Stimulated activated CD8-positive, alpha-beta memory T cell treated with anti-CD3 and anti-CD28 coated beads, Interleukin-12 subunit alpha, Interleukin-12 subunit beta, amount 100 ng/mL, for 24 hours (primary cell): ENCODE data around the gene REG3G.

Source experiments
- DNase-seq: peaks from one replicate; pipeline ENCODE4 v3.0.0-alpha.2; 2020; ENCODE audit errors: extremely low read depth

Gene REG3G

DNA sequence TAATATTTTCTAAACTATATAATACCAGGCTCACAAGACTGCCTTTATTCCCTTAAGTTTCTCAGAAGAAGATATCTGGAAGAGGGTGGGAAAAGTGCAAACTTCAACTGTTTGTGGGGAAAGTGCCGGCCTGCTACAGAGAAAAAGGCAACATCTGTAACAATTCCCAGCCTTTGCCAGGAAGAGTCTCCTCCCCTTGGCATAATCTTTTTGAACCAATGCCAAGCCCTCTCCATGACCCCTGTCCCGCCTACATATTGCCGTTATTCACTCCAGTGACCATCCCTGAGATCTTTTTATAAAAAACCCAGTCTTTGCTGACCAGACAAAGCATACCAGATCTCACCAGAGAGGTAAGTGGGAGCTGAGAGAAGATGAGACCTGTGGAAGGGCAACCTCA lies at the start of gene REG3G:
Gene REG3G, plus strand, starts transcription at position 282 of the 400 bp plus-strand sequence. CDS start 392 bp downstream, outside the sequence.
- DNase-seq: no peak

DNA sequence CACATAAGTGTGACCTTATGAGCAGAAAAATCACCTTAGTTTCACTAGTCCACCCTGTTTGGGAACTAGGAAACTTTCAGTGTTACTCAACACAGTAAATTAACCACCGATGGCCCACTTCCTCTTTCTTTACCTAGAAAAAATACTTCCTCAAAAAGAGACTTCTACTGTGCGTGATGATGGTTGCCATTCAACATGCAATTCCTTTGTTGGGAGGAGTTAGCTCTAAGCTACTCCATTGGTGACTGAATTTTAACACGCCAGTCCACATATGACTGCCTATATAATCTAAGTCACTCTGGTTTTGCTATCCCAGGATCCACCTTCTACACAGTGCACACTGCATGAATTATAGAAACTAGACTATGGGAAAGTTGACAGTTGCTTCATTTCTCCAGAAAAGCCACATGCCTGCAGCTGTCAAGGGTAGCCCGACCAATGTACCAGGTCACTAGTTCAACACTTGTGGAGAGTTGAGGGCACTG lies 47.8 kb upstream of the REG3G start:
- DNase-seq: no peak

DNA sequence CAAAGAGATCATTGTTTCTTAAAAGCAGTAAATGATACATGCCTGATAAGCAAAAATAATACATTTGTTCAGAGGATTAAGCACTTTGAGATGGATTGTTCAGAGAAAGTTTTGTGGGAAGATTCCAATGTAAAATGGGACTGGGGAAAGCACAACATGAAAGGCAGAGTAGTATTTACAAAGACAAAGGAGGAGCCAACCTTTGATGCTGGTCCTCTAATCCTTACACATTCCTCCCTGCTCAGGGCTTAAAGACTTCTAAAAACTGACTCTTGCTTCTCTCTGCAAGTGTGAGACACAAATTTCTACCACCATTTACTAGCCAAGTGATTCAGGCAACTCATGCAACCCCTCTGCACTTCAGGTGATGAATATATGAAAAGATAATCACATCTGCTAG lies 47.2 kb upstream of the REG3G start:
- DNase-seq: no peak

DNA sequence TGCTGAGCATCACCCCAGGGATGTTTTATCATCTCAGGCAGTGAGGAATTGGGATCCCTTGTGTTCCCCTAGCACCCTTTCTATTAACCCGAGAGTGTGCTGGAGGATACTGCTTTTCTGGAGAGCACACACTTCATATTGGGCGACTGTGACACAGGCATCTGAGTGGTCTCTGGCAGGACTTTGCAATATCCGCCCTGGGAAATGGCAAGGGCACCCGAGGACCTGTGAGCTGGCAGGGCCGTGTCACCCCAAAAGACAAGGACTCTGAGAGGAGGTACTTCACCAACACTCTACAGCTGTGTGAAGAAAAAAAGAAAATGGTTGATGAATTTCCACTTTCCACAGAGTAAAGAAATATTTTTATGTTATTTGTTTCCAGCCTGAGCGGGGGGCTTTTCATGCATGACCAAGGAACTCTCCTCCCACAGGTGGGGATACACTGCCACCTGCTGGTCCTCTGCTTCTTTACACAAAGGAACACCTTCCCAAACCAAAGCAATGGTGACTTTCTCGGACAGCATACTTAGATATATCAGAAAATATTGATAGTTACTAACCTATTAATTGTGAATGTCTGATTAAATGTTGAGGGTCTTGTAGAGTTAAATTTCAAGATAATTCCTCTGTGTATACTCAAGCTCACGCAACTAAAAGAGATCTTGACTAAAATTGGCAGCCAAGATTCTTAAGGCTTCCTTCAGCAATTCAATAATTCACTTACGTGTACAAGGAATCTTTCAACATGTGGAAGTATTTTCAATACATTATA lies 45.9 kb upstream of the REG3G start:
- DNase-seq: no peak

DNA sequence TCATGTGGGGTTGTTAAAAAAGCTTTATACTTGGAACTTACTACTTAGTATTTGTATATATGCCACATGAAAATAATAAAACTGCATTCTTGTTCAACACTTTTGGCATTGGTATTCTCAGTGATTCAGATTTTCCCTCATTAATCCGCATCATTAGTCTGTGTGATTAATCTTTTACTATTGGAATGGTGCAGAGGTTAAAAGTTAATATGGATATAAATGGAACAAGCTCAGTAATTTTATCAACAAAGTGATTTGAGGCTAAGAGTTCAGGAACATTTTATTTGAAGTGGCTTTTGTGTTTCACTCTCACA lies 45.4 kb upstream of the REG3G start:
- DNase-seq: no peak

DNA sequence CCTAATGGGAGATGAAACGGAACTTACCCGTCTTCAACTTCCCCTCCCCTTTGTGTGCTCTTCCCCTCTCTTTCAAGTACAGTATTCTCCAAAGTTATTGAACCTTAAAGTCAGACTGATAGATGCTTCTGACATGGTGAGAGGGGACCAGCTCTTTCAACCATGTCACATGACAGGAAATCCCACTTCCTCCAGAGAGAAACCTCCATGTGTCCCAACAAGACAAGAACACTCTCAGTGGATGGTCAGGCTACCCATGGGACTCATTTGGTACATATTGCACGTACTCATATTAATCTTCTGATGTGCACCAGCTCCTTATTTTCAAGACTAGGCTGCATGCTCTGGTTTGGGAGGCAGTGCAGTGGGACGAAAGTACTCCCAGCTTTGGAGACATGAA lies 44.6 kb upstream of the REG3G start:
- no peak for DNase-seq

DNA sequence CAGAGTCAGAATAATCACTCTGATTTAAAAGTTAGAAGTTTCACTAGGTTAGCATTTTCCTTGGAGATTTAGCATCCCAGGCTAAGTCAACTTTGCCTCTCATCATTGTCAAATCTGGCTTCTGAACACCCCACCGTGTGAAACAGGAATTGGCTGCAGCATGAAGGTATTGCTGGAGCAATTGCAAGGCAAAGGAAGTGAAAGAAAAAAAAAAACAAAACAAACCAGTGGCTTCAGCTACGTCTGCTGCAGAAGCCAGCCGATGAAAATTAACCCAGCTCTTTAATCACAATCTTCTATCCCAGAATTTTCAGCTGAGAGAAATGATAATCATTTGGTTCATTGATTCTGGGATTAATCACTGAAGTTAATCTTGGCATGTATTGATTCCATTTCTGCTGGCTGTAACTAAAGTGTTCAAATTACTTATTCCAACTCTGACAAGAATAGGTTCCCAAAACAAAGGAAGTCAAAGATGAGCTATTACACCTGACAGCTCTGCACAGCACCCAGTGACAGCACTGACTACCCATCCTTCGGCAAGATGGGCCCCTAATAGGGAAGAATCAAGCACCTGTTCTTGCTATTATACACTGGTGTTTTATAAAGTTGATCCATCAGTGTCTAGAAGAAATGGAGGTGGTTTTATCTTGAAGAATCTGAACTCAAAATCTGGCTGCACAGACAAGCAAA lies 42.7 kb upstream of the REG3G start:
- no peak for DNase-seq

DNA sequence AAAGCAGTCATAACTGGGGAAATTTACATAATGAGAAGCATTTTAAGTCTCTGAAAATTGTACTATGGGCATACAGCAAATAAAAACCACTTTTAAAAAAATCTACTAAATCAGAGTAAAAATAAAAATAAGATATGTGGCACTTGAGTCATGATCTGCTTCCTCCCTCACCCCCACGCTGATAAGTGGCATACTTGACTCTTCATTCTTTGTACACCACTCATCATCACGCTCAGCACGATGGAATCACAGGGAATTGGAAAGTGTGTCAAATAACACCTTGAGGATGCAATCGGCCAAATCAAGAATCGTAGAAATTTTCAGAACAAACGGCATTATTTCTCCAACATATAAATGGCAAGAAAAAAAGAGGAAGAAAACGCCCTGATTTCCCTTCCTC lies 41.1 kb upstream of the REG3G start:
- no peak for DNase-seq

DNA sequence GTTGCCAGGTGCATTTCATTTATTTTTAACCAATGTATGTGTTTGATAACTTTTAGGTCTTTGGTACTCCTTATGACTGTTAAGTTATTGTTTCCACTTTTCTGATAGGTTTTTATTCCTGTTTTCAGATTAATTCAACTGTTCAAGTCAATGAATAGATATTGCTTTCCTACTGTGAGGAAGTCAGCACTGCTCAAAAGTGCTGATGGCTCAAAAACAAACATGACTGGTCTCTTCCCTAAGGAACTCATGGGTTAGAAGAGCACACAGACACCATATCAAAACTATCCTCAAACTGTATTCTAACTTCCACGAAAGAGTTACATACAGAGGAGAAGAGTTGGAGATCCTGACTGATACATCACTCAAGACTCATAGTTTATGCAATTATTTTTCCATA lies 39.9 kb upstream of the REG3G start:
- DNase-seq: no peak

DNA sequence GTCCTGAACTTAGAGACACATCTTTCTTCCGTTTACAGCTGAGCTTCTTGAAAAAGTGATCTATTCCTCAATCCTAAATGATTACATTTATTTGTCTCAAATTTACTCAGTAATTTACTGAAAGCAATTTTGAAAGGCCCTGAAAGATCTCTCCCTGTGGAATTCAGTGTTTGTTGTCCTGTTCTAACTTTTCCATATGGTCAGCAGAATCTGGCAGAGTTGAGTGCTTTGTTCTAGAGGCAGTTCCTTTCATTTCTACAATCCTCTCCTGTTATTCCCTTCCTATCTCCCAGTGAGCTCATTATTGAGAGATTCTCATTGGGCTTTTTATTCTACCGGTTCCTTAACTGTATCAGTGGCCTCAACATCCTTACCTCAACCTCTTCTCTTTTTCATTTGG lies 36.5 kb upstream of the REG3G start:
- no peak for DNase-seq

DNA sequence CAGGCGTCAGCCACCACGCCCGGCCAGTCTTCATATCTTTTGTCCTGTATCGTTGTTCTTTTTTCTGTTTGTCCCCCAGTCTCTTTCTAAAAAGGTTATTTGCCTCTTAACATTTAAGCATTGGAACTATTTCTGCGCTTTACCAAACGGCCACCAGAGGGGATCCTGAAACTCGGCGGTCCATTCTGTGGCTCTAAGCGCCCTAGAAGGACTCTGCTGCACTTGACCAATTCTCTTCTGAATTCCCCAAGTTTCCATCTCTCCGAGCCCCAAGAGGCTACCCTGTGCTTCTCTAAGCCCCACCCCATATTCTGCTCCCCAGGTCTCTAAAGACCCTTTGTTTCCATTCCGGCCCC lies 33.1 kb upstream of the REG3G start:
- DNase-seq: no peak

DNA sequence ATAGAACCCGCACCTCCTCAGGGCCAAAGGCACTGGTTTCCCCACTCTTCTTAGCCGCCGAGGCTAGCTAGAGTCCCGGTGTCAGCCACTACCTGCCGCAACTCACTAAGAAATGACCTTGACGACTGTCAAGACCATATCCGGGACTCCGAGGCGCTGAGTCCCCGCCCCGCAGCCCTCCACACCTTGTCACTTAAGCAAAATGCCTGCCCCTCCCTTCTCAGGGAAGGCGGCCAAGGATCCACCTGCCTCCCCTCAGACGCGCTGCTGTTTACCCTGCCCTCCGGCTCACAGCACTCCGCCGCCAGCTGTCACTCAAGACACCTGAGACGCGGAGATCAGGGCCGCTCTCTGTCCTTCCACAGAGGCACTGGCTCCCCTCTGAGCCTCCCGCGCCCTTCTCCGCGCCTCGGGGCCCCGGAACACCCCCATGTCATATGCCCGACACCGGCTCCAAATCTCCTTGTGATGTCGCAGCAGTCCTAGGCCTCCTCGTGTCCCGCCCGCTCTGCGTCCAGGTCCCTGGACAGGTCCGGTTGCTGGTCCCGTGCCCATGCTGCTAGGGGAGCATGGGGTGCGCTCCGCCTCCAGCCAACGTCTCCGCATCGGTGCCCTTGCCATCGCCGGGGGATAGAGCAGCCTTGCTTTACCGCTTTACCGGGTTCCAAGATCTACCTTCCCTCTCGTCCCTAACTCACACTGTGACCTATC lies 32.5 kb upstream of the REG3G start:
- DNase-seq: no peak

DNA sequence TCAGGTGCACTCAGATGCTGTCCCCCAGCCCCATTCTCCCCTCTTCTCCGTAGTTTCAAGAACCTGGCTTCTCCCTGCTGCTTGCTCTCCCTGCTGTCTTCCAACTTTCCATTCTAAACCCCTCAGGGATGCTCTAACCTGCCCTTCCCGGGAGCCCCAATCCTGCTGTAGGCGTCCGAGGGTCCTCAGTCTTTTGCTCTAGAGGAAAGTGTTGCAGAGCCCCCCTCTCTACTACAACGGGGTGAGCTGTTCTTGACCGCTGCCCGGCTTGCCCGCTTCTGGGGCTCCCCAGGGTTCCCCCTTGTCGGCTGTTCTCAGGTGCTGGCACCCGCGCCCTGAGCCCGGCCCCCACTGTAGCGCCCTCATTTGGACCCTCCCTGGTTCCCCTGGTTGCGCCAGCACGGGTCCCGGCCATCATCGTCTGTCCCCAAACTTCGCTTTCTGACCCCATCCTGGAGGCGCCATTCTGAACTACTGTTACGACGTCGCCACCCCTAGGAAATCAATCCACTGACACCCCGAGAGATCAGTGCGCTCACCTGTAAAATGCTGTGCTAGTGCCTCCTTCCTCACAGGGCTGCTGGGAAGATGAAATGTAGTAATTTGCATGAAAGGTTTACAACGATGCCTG lies 31.9 kb upstream of the REG3G start:
- no peak for DNase-seq

DNA sequence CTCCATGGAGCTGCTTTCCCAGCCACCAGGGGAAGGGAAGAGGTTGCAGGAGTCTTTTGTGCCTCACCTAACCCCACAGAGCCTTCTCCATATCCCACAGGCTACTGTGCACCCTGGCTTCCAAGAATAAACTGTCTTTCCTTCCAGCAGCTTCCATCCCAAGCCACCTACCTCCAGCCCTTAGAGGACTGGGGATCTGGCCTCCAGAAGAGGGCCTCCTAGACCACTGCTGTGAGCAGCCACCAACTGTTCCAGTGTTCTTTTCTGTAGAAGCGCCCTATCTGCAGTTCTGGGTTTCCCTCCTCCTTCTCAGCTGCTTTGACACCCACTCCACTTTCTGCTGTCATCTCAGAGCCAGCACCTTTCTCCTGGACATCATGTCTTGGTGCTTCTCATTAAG lies 30.7 kb upstream of the REG3G start:
- no peak for DNase-seq

DNA sequence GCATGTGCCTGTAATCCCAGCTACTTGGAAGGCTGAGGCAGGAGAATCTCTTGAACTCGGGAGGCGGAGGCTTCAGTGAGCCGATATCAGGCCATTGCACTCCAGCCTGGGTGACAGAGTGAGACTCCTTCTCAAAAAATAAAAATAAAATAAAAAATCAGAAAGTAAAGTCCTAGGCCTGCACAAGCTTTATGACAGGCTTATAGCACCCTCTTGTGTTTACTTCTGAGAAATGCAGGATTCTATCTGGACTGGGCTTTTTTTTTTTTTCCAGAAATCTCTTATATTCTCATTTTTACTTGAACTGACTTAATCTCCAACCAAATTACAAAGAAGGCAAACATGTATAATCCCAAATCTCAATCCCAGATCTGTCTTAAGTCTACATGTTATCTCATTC lies 26.1 kb upstream of the REG3G start:
- no peak for DNase-seq

DNA sequence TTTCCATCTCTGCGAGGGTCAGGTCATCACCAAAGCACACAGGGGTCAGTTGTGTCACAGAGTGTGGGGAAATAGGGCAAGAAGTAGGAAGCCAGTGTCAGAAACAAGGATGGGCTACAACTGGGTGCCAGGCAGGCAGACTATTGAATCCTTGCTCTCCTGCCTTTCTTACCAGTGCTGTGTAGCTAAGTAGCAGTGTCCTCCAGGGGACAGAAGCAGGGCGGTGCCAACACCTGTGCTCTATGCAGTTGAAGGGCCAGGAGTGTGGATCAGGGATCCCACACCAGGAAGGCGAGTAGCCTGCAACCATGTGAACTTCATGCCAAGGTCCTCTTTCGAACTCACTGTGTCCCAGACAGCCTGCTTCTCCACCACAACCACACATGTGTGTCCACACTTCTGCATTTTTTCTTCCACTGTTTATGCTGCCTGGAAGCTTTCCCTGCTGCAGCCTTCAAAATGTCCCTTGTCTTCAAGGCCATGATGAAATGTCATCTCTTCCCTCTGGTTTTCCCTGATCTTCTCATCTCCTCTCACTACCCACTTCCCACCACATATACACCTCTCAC lies 25.4 kb upstream of the REG3G start:
- no peak for DNase-seq

DNA sequence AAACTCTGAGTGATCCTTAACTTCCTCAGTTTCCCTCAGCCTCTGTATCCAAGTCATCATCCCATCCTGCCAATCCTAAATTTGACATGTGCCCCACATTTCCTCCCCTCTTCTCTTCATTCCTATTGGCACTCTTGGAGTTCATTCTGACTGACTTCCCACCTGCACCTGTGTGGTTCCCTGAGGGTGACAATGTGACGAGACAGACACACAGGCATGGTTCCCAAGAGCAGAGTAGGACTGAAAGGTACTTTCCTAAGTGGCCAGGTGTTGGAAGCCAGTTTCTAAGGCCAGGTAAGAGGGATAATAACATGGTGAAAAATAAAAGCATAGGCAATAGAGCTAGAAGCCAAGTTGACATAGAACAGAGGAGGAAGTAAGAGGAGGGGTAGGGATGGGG lies 24.2 kb upstream of the REG3G start:
- DNase-seq: no peak

DNA sequence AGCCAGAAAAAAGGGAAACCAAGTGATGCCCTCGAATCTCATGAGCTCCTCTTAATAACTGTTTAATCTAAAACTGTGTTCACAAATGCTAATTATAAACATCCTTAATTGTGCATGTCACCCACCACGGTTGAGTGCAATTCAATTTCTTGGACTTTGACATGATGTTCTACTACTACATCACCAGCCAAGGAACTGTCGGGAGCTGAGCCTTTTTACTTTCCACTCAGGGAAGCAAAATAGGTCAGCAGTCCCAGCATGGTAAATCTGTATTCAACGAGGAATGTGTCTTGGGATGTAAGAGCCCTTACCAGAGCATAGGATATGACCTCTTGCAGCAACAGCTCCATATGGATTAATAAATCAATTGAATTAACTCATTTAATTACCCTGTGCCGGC lies 20.8 kb upstream of the REG3G start:
- no peak for DNase-seq

DNA sequence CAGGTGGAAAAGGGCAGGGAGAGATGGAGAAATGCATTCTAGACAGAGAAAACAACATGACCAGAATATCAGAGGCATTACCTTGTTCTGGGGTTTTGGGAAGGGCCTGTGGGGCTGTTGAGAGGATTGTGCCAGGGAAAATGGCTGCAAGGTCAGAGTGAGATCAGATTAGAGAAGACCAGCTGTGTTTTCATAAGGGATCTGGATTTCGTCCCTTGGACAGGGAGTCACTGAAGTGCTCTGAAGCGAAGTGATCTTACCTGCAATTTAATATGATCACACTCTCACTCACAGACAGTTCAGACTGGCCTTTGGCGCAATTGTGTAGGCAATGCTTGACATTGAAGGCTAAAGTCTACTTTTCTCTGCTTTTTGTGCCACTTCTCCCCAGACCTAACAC lies 20.3 kb upstream of the REG3G start:
- DNase-seq: no peak

DNA sequence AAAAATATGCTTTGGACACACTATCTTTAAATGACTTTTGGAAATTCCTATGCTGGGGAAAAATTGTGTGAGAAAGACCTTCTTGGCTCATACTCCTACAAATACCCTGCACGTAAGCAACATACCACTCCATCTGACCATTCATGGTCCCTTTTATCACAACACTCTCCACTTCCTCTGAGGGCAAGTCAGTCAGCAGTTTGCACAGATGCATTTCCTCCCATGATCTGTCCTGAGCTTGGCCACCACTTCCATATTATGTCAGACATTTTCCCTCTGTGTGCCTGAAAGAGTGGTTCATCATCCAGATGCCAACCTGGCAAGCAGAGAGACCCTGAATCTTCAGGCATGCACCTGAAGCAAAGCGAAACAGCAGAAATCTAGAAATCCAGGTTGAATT lies 16.1 kb upstream of the REG3G start:
- no peak for DNase-seq

DNA sequence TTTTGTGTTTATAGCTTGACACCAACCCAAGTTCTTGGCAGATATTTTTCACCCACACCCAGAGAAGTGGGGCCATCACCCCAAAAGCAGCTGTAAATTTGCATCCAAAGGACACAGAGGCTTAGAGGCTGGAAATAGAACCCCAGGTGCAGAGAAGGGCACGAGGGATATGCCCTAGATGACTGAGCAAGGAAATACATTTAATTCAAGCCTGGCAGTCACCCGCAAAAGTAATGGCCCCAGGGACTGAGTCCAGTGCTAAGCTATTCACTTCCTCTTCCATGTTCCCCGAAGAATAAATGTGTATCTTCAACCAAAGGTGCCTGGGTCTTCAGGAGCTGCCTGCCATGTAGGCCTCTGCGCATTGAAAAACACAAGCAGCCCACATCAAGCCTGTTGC lies 14.0 kb upstream of the REG3G start:
- no peak for DNase-seq

DNA sequence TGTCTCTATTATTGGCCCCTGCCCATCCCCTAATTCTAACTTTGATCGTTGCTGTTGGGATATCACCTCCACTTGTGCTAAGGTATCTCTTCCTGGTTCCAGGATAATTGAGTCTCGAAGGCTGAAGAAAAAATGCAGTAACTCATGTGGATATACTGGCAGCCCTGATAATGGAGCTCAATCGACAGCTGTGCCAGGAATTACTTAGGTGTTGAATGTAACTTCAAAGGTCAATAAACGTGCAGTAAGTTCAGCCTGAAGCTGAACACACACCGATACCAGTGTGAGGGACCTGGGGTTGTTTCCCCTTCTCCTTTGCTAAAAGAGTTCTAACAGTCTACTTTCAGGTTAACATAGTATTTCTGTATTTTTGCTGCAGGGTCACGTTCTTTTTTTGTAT lies 11.9 kb upstream of the REG3G start:
- DNase-seq: no peak
